Liver (tissue), 9 donors: ENCODE measurements around the gene ZNF330. TPM values are rescaled to one million over a fixed set of nuclear protein-coding genes. Genes with fewer than 3 reads are reported as not detected.

Experiments used
- DNase-seq: peaks from one replicate; pipeline ENCODE4 v3.0.0-alpha.2; 2017; ENCODE audit warnings: low spot score
- H3K27ac ChIP-seq, 2 donors: one replicate each; pipeline ENCODE4 v1.7.0; 2013; ENCODE audit warnings: inconsistent platforms in 2 of 2, low read length in 2 of 2, control low read depth in 1 of 2, low read depth in 1 of 2, mild to moderate bottlenecking in 1 of 2
- H3K27me3 ChIP-seq, 4 donors: one replicate each; pipeline versions ENCODE4 v1.6.1 to v1.7.0; 2013; ENCODE audit warnings: low read length in 3 of 4, inconsistent platforms in 1 of 4, mild to moderate bottlenecking in 1 of 4, moderate library complexity in 1 of 4; ENCODE audit not compliant: control insufficient read depth in 4 of 4, insufficient read depth in 4 of 4
- H3K36me3 ChIP-seq, 4 donors: one replicate each; pipeline versions ENCODE4 v1.6.1 to v1.7.0; 2013; ENCODE audit warnings: low read length in 3 of 4, mild to moderate bottlenecking in 3 of 4, low read depth in 1 of 4, moderate library complexity in 1 of 4; ENCODE audit not compliant: control insufficient read depth in 4 of 4, insufficient read depth in 3 of 4
- H3K4me1 ChIP-seq, 4 donors: one replicate each; pipeline versions ENCODE4 v1.6.1 to v1.7.0; 2013; ENCODE audit warnings: low read length in 3 of 4, mild to moderate bottlenecking in 3 of 4, moderate library complexity in 1 of 4; ENCODE audit not compliant: control insufficient read depth in 4 of 4, insufficient read depth in 4 of 4
- H3K4me3 ChIP-seq, 3 donors: one replicate each; pipeline versions ENCODE4 v1.6.1 to v1.7.0; 2013; ENCODE audit warnings: low read length in 3 of 3, control low read depth in 1 of 3, low read depth in 1 of 3, mild to moderate bottlenecking in 1 of 3
- H3K9ac ChIP-seq, 2 donors: one replicate each; pipeline ENCODE4 v1.7.0; 2013; ENCODE audit warnings: low read length in 2 of 2, mild to moderate bottlenecking in 2 of 2, moderate library complexity in 2 of 2, control low read depth in 1 of 2, low read depth in 1 of 2
- H3K9me3 ChIP-seq, 4 donors: one replicate each; pipeline versions ENCODE4 v1.6.1 to v1.7.0; 2013; ENCODE audit warnings: low read length in 3 of 4; ENCODE audit not compliant: control insufficient read depth in 4 of 4
- ATF3 ChIP-seq: IDR thresholded peaks from 2 replicates; pipeline ENCODE4 v1.6.1; 2016; ENCODE audit warnings: antibody characterized with exemption
- CTCF ChIP-seq: fragments of 150-350 bp; IDR thresholded peaks from 2 replicates; pipeline ENCODE4 v1.5.1; 2017; ENCODE audit warnings: improper control_type of control experiment, low read depth, low read length; ENCODE audit not compliant: missing input control
- EGR1 ChIP-seq, 2 donors: IDR thresholded peaks; 2 replicates each; pipeline ENCODE4 v1.6.1; 2016 to 2018; ENCODE audit warnings: antibody characterized with exemption in 2 of 2, low read depth in 2 of 2
- FOXA1 ChIP-seq: IDR thresholded peaks from 2 replicates; pipeline ENCODE4 v1.6.1; 2016; ENCODE audit warnings: antibody characterized with exemption
- FOXA2 ChIP-seq: IDR thresholded peaks from 2 replicates; pipeline ENCODE4 v1.6.1; 2016; ENCODE audit warnings: antibody characterized with exemption
- GABPA ChIP-seq, 2 donors: IDR thresholded peaks in 1 of 2; conservative IDR thresholded peaks in 1 of 2; 2 replicates each; pipeline ENCODE4 v1.6.1; 2016; ENCODE audit warnings: antibody characterized with exemption in 2 of 2, mild to moderate bottlenecking in 1 of 2, moderate library complexity in 1 of 2
- HNF4A ChIP-seq, 2 donors: conservative IDR thresholded peaks; 2 replicates each; pipeline ENCODE4 v1.6.1; 2016; ENCODE audit warnings: antibody characterized with exemption in 2 of 2, mild to moderate bottlenecking in 2 of 2
- HNF4G ChIP-seq: IDR thresholded peaks from 2 replicates; pipeline ENCODE4 v1.6.1; 2016; ENCODE audit warnings: antibody characterized with exemption
- JUND ChIP-seq, 2 donors: IDR thresholded peaks; 2 replicates each; pipeline ENCODE4 v1.6.1; 2016; ENCODE audit warnings: antibody characterized with exemption in 2 of 2
- MAX ChIP-seq: IDR thresholded peaks from 2 replicates; pipeline ENCODE4 v1.6.1; 2016; ENCODE audit warnings: antibody characterized with exemption
- NR2F2 ChIP-seq: IDR thresholded peaks from 2 replicates; pipeline ENCODE4 v1.6.1; 2016; ENCODE audit warnings: antibody characterized with exemption
- RAD21 ChIP-seq, 2 donors: IDR thresholded peaks; 2 replicates each; pipeline ENCODE4 v1.6.1; 2016; ENCODE audit warnings: antibody characterized with exemption in 2 of 2, mild to moderate bottlenecking in 2 of 2
- REST ChIP-seq: IDR thresholded peaks from 2 replicates; pipeline ENCODE4 v1.6.1; 2016; ENCODE audit warnings: antibody characterized with exemption, mild to moderate bottlenecking
- RXRA ChIP-seq, 2 donors: IDR thresholded peaks; 2 replicates each; pipeline ENCODE4 v1.6.1; 2017 to 2018; ENCODE audit warnings: antibody characterized with exemption in 2 of 2, mild to moderate bottlenecking in 1 of 2
- SP1 ChIP-seq: IDR thresholded peaks from 2 replicates; pipeline ENCODE4 v1.6.1; 2018; ENCODE audit warnings: antibody characterized with exemption, mild to moderate bottlenecking
- TAF1 ChIP-seq: conservative IDR thresholded peaks from 2 replicates; pipeline ENCODE4 v1.6.1; 2016; ENCODE audit warnings: antibody characterized with exemption, mild to moderate bottlenecking
- YY1 ChIP-seq: IDR thresholded peaks from 2 replicates; pipeline ENCODE4 v1.6.1; 2016; ENCODE audit warnings: antibody characterized with exemption, mild to moderate bottlenecking
- ZBTB33 ChIP-seq: IDR thresholded peaks from 2 replicates; pipeline ENCODE4 v1.6.1; 2016; ENCODE audit warnings: antibody characterized with exemption
- WGBS: extraction: QIAGEN DNeasy Blood & Tissue Kit; methylation state at CpG from one replicate; pipeline ENCODE4 v1.1.7; 2013; 5-methylcytosine and 5-hydroxymethylcytosine counted together
- polyA plus RNA-seq, 2 donors: library from polyadenylated mRNA; stranded (reverse) in 1 of 2; unstranded in 1 of 2; fragments of 200-250 nt in 1 of 2; fragments of >200 nt in 1 of 2; fragmentation: Nextera tagmentation in 1 of 2; extraction: Ambion mirVana in 1 of 2; gene quantifications; one replicate each; pipeline versions ENCODE4 v1.2.1 to v1.2.3, GENCODE V29; 2013 to 2015
- total RNA-seq, 2 donors: library from RNA; depleted of rRNA; stranded (reverse); fragments of >200 nt; gene quantifications; one replicate each; pipeline ENCODE4 v1.2.3, GENCODE V29; 2014
- donor health status: healthy.
- donor health status: healthy.
- donor health status: healthy.
- donor health status: healthy.
- donor health status: healthy.

Gene ZNF330
- total and polyA plus RNA-seq, 4 donors = 11.7 to 23.2 (median 19.0) TPM

- TF ChIP-seq REST (no peak), ATF3 (no peak), EGR1 (IDR thresholded peaks at IDR 0.05; ENCODE audit: low read depth in 2 of 2) (no peak), RXRA (IDR thresholded peaks at IDR 0.05) (no peak), GABPA (IDR thresholded peaks at IDR 0.05 in 1 of 2, conservative IDR thresholded peaks at IDR 0.05 in 1 of 2) (no peak), YY1 (no peak), ZBTB33 (no peak), HNF4G (no peak), SP1 (no peak), FOXA1 (no peak), HNF4A (conservative IDR thresholded peaks at IDR 0.05) (no peak), CTCF (no peak), JUND (IDR thresholded peaks at IDR 0.05) (no peak), RAD21 (IDR thresholded peaks at IDR 0.05) (no peak), NR2F2 (no peak), TAF1 (no peak), FOXA2 (no peak)
- no peak overlapping the region for H3K27ac ChIP-seq
- no peaks in the 10 kb centered on the region for H3K27me3 ChIP-seq
- no peak overlapping the region for H3K9ac ChIP-seq
- 69% methylated on average over 1 of the region's 1 CpG for WGBS
- H3K4me3 ChIP-seq = no peak overlapping the region
- no peaks in the 10 kb centered on the region for H3K4me1 ChIP-seq
- no peaks in the 10 kb centered on the region for H3K9me3 ChIP-seq
- H3K36me3 ChIP-seq = no peaks in the 10 kb centered on the region
- no peak for DNase-seq
These were observed 46.2 kb upstream of the ZNF330 start for GRCh38 chr4:141174457-141174856.

- no peak overlapping the region for H3K9ac ChIP-seq
- no peak for DNase-seq
- 28% methylated on average over 1 of the region's 1 CpG for WGBS
- no peaks in the 10 kb centered on the region for H3K9me3 ChIP-seq
- no peaks in the 10 kb centered on the region for H3K36me3 ChIP-seq
- H3K4me1 ChIP-seq = no peaks in the 10 kb centered on the region
- H3K27me3 ChIP-seq = peaks cover 0 to 2% (median 0%) of the 10 kb centered on the region in 4 donors
- H3K4me3 ChIP-seq = no peak overlapping the region
- no peak overlapping the region for H3K27ac ChIP-seq
- no peak for TF ChIP-seq HNF4G
- TF ChIP-seq YY1 = no peak
- TF ChIP-seq ATF3 = no peak
- no peak for TF ChIP-seq JUND (IDR thresholded peaks at IDR 0.05)
- no peak for TF ChIP-seq CTCF
- TF ChIP-seq TAF1 = no peak
- TF ChIP-seq FOXA1 = no peak
- no peak for TF ChIP-seq MAX
- no peak for TF ChIP-seq SP1
- no peak for TF ChIP-seq RXRA (IDR thresholded peaks at IDR 0.05)
- TF ChIP-seq EGR1 (IDR thresholded peaks at IDR 0.05; ENCODE audit: low read depth in 2 of 2) = no peak
- TF ChIP-seq RAD21 (IDR thresholded peaks at IDR 0.05) = no peak
- no peak for TF ChIP-seq FOXA2
- no peak for TF ChIP-seq GABPA (IDR thresholded peaks at IDR 0.05 in 1 of 2, conservative IDR thresholded peaks at IDR 0.05 in 1 of 2)
These were observed 43.5 kb upstream of the ZNF330 start for GRCh38 chr4:141177171-141177570.
